ENCODE data around the gene CFDP1. TPM values are rescaled to one million over a fixed set of nuclear protein-coding genes. Genes with fewer than 3 reads are reported as not detected.
A peak's percentile ranks its signal among the peaks of the same experiment; 100 is the strongest.

CFDP1 gene
- total and polyA plus RNA-seq, 2 of the 13 experiments (the other 11 are each of a cell fraction or from before 2014, with no cell fraction given): 78.6 to 153 TPM

DNA sequence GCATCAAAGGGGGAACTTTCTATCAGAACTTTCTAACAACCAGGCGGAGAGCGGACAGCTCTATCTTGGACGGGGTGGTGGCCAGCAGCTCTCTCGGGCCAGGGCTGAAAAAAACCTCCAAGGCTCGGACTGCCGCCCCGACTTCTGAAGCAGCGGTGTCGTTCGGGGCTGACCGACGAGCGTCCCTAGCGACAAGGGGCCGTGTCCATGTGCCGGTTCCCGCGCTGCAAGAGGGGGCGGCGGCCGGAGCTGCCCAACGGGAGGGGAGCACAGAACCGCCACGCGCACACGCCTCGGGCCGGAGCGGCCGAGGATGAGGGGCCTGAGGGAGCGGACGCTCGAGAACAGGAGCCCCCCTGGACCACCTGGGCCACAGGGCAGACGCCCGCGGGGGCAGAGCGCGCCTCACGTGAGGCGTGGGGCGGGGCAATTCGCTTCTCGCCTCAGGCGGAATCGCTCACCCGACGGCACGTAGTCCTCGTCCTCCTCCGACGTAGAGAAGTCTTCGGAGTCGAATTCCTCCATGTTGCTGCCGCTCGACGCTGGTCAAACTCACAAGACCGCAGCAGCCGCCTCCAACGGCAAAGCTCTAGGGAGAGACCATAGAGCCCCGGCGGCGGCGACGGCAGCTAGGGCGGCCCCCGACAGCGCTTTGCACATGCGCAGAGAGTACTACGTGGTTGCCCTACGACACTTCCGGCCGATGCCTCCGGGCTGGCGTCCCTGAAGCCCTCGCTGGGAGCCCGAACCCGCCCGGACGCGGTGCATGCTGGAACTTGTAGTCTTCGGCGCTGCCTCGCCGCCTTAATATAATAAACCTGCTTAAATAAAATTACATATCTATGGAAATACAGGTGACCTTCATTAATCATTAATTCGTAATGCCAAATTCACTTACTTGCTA, at the start of gene CFDP1 (continued):
- peak; percentile 75; the same call in 1 of the 2 replicates for TF ChIP-seq ZZZ3 (CRISPR knock-in tag; IDR thresholded peaks at IDR 0.05; ENCODE audit: borderline replicate concordance)
- TF ChIP-seq, protein P1, sequence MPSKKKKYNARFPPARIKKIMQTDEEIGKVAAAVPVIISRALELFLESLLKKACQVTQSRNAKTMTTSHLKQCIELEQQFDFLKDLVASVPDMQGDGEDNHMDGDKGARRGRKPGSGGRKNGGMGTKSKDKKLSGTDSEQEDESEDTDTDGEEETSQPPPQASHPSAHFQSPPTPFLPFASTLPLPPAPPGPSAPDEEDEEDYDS (CRISPR knock-in tag; IDR thresholded peaks at IDR 0.05): no peak
- TF ChIP-seq, protein P2, sequence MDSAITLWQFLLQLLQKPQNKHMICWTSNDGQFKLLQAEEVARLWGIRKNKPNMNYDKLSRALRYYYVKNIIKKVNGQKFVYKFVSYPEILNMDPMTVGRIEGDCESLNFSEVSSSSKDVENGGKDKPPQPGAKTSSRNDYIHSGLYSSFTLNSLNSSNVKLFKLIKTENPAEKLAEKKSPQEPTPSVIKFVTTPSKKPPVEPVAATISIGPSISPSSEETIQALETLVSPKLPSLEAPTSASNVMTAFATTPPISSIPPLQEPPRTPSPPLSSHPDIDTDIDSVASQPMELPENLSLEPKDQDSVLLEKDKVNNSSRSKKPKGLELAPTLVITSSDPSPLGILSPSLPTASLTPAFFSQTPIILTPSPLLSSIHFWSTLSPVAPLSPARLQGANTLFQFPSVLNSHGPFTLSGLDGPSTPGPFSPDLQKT (CRISPR knock-in tag; IDR thresholded peaks at IDR 0.05; ENCODE audit: borderline replicate concordance): no peak
- TF ChIP-seq KDM5A (IDR thresholded peaks at IDR 0.05; ENCODE audit: borderline replicate concordance, low read length): peak; percentile 65
- peak; percentile 90; the same call in 1 of the 2 replicates for TF ChIP-seq ZFYVE20 (CRISPR knock-in tag; IDR thresholded peaks at IDR 0.05; ENCODE audit: borderline replicate concordance, low read depth)
- TF ChIP-seq MAFK (conservative IDR thresholded peaks at IDR 0.05 in 1 of 2, IDR thresholded peaks at IDR 0.05 in 1 of 2; ENCODE audit: low read length in 2 of 2): no peak
- TF ChIP-seq HHEX (CRISPR knock-in tag; IDR thresholded peaks at IDR 0.05): no peak
- peak; percentile 32; the same call in 1 of the 2 replicates for TF ChIP-seq FOSL1 (CRISPR knock-in tag; IDR thresholded peaks at IDR 0.05; ENCODE audit: borderline replicate concordance)
- no peak; the same call in 1 of the 2 replicates for TF ChIP-seq ZBTB3 (CRISPR knock-in tag; IDR thresholded peaks at IDR 0.05; ENCODE audit: borderline replicate concordance, low read depth)
- peak; percentile 76; the same call in 1 of the 2 replicates for TF ChIP-seq MEIS2 (CRISPR knock-in tag; IDR thresholded peaks at IDR 0.05)
- TF ChIP-seq, protein P3, sequence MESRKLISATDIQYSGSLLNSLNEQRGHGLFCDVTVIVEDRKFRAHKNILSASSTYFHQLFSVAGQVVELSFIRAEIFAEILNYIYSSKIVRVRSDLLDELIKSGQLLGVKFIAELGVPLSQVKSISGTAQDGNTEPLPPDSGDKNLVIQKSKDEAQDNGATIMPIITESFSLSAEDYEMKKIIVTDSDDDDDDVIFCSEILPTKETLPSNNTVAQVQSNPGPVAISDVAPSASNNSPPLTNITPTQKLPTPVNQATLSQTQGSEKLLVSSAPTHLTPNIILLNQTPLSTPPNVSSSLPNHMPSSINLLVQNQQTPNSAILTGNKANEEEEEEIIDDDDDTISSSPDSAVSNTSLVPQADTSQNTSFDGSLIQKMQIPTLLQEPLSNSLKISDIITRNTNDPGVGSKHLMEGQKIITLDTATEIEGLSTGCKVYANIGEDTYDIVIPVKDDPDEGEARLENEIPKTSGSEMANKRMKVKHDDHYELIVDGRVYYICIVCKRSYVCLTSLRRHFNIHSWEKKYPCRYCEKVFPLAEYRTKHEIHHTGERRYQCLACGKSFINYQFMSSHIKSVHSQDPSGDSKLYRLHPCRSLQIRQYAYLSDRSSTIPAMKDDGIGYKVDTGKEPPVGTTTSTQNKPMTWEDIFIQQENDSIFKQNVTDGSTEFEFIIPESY (CRISPR knock-in tag; IDR thresholded peaks at IDR 0.05): no peak; the same call in 1 of the 2 replicates
- 0 out of 2 replicates have a peak, but pooled peaks have one; percentile 74 for TF ChIP-seq ZNF484 (CRISPR knock-in tag; IDR thresholded peaks at IDR 0.05; ENCODE audit: borderline replicate concordance, low read depth)
- TF ChIP-seq DMAP1 (CRISPR knock-in tag; IDR thresholded peaks at IDR 0.05): peak; percentile 82
- TF ChIP-seq, protein P4, sequence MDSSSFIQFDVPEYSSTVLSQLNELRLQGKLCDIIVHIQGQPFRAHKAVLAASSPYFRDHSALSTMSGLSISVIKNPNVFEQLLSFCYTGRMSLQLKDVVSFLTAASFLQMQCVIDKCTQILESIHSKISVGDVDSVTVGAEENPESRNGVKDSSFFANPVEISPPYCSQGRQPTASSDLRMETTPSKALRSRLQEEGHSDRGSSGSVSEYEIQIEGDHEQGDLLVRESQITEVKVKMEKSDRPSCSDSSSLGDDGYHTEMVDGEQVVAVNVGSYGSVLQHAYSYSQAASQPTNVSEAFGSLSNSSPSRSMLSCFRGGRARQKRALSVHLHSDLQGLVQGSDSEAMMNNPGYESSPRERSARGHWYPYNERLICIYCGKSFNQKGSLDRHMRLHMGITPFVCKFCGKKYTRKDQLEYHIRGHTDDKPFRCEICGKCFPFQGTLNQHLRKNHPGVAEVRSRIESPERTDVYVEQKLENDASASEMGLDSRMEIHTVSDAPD (CRISPR knock-in tag; IDR thresholded peaks at IDR 0.05): peak; percentile 97
- peak; percentile 98 for TF ChIP-seq ZNF446 (CRISPR knock-in tag; IDR thresholded peaks at IDR 0.05)
- TF ChIP-seq ZNF652 (CRISPR knock-in tag; IDR thresholded peaks at IDR 0.05; ENCODE audit: borderline replicate concordance, low read depth): no peak
- TF ChIP-seq KAT8 (CRISPR knock-in tag; IDR thresholded peaks at IDR 0.05): no peak; the same call in 1 of the 2 replicates
- no peak for TF ChIP-seq ZSCAN30 (CRISPR knock-in tag; IDR thresholded peaks at IDR 0.05)
- TF ChIP-seq FOXO1 (CRISPR knock-in tag; IDR thresholded peaks at IDR 0.05): peak; percentile 27
- peak; percentile 99 for TF ChIP-seq ZNF572 (CRISPR knock-in tag; IDR thresholded peaks at IDR 0.05)
- TF ChIP-seq ZNF337 (CRISPR knock-in tag; IDR thresholded peaks at IDR 0.05; ENCODE audit: borderline replicate concordance, low read depth): peak; percentile 59; the same call in 1 of the 2 replicates
- TF ChIP-seq ETV6 (CRISPR knock-in tag; conservative IDR thresholded peaks at IDR 0.05): 0 out of 2 replicates have a peak, but pooled peaks have one; percentile 42
- TF ChIP-seq CENPT (CRISPR knock-in tag; IDR thresholded peaks at IDR 0.05; ENCODE audit: low read depth): peak; percentile 87; the same call in 1 of the 2 replicates
- TF ChIP-seq PCBP1 (IDR thresholded peaks at IDR 0.05; ENCODE audit: borderline replicate concordance, low read depth, low read length): peak; percentile 54; the same call in 1 of the 2 replicates

All from HepG2 (cell line).